Renal pelvis (tissue), 4 donors: ENCODE measurements around the gene BHMT. TPM values are rescaled to one million over a fixed set of nuclear protein-coding genes. Genes with fewer than 3 reads are reported as not detected.
"Not testable (repeated sequence)": the region's sequence is repeated elsewhere in the genome, so short reads cannot be mapped to it uniquely, and the experiment has no call there.

Experiments used
- DNase-seq: peaks from one replicate; pipeline ENCODE4 v3.0.0-alpha.2; 2013
- polyA plus RNA-seq, 3 donors: library from polyadenylated mRNA; unstranded; fragments of 120-200 nt; gene quantifications; one replicate each; pipeline ENCODE4 v1.2.1, GENCODE V29; 2013; ENCODE audit not compliant: insufficient read length in 3 of 3

BHMT gene
- polyA plus RNA-seq, 3 donors: 243 to 287 (median 275) TPM

DNA sequence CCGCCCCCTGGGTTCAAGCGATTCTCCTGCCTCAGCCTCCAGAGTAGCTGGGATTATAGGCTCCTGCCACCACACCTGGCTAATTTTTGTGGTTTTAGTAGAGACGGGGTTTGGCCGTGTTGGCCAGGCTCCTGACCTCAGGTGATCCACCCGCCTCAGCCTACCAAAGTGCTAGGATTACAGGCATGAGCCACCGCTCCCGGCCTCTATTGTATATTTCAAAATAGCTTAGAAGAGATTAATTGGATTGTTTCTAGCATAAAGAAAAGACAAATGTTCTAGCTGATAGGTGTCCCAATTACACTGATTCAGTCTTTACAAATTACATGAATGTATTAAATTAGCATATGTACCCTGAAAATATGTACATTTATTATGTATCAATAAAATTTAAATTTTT, 50.0 kb downstream of the BHMT start:
- not testable (repeated sequence) for DNase-seq

DNA sequence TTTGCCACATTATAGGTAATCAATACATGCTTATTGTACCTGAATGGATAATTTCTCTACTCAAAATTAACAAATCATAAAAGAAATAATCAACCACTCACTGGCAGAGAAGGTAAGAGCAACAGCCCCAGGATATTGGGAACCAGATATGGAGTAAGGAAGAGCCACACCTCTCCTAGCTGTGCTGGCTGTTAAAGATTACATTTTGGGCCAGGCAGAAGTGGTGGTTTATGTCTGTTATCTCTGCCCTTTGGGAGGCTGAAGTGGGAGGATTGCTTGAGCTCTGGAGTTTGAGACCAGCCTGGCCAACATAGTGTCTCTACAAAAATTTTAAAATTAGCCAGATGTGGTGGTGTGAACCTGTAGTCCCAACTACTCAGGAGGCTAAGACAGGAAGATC, 56.4 kb downstream of the BHMT start:
- DNase-seq: no peak

DNA sequence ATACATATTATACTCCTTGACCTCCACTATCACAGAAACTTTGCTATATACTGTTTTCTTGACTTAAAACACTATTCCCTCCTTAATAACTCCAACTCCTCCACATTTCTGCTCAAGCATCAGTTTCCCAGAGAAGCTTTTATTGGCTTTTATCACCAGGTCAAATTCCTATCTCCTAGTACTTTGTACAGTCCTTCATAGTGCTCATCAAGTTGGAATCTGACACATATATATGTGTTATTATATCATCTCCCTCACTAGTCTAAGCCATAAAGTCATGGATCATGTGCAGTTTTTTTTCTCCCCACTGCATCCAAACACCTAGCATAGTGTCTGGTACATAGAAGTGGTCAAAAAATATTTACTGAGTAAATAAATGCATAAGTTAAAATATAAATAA, 59.1 kb downstream of the BHMT start:
- no peak for DNase-seq

DNA sequence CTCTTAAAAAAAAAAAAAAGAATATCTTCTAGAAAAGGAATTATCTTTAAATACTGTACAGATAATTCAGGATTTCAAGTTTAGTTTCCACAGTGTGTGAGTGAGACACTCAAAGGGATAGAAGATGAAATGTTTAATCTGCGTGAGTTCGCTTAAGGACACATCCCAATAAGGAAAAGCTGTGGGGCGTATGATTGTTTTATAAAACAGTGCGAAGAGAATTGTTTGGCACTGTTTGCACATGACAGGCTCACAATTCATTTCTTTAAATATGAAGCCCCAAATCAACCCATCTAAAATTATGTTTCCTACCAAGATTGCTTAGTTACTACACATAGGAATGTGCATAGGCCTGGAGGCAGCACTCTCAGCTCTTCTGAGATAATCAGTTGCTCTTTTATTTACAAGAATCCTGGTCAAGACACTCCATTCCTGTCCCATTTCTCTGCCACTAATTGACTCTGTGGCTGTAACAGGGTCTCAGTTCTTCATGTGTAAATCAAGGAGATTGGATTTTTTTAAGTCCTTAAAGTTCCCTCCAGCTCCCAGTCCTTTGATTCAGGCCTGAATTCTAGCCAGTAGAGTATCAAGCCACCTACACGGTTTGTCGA, 60.1 kb downstream of the BHMT start:
- no peak for DNase-seq

DNA sequence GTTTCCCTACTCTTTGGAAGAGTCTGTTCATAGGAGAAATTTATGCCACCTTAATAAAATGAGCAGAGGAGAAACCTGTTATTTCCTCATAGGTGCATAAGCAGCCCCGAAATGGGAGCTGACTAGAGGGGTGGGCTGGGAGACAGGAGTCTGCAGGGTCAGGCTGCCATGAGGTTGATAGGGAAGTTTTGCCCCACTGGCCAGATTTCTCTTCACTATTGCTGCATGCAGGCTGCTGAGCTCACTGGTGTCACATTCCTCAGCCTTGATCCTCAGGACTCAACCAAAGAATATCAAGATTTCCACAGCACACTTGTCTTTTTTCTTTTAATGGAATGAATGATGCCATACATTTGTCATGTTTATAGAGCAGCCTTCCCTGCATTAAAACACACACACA, 60.7 kb downstream of the BHMT start:
- no peak for DNase-seq

DNA sequence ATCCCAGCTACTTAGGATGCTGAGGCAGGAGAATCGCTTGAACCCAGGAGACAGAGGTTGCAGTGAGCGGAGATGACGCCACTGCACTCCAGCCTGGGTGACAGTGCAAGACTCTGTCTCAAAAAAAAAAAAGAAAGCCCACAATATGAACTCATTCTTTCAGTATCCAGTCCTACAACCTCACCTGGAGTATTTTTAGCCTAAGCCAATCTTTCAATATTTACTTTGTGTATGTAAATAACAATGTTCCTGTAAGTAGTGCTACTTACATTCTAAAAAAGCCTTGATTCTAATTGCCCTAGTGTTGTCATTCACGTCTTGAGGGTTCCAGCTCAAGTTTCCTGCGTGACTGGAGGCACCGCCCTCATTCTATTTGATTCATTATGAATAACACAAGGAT, 62.0 kb downstream of the BHMT start:
- no peak for DNase-seq

DNA sequence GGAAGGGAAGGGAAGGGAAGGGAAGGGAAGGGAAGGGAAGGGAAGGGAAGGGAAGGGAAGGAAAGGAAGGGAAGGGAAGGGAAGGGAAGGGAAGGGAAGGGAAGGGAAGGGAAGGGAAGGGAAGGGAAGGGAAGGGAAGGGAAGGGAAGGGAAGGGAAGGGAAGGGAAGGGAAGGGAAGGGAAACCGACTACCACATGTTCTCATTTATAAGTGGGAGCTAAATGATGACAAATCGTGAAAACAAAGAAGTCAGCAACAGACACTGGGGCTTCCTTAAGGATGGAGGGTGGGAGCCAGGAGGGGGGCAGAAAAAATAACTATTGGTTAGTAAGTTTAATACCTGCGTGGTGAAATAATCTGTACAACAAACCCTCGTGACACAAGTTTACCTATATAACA, 68.8 kb downstream of the BHMT start:
- DNase-seq: not testable (repeated sequence)

DNA sequence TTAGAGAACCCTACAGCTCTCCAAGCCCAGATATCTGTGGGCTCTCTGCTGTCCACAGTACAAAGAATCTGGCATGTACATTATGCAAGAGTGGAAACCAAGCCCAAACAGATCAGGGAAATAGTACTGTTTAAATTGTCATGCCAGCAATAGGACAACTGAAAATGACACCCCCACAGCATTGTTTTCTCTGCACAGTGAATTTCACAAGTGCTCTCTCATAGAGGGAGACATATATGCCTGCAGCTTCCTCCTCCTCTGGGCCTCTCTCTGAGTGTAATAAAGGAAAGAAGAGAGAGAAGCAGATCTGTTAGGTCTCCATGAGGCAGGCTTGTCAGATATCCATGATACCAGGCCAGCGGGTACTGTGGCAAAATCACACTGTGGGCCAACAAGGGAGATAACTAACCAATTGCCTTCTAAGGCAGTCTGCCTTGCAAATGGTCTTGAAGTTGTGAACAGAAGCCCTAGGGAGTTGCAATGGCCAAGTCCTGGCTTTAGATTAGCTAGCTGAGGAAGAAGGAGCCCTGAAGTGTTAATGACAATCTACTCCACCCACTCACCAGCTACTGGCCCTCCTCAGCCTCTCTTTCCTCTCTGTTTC, 69.9 kb downstream of the BHMT start:
- no peak for DNase-seq

Other genes starting within 250 kb of the BHMT start
- 10 to 100 TPM; 19.1 to 23.0 (median 21.4) TPM for gene ARSB, start 126.5 kb upstream of the BHMT start, polyA plus RNA-seq
- gene DMGDH, start 42.1 kb upstream of the BHMT start, polyA plus RNA-seq: 10 to 100 TPM; 18.9 to 27.2 (median 23.2) TPM
- 10 to 100 TPM; 35.1 to 67.4 (median 60.5) TPM for gene BHMT2, start 42.0 kb upstream of the BHMT start, polyA plus RNA-seq
- 10 to 100 TPM; 19.7 to 26.5 (median 23.1) TPM for gene JMY, start 124.3 kb downstream of the BHMT start, polyA plus RNA-seq